Omental fat pad (tissue), 4 donors: Measurements from ENCODE around the gene G3BP2. TPM values are rescaled to one million over a fixed set of nuclear protein-coding genes. Genes with fewer than 3 reads are reported as not detected.
A peak's percentile ranks its signal among the peaks of the same experiment; 100 is the strongest.
"Not testable (repeated sequence)": the region's sequence is repeated elsewhere in the genome, so short reads cannot be mapped to it uniquely, and the experiment has no call there.

Experiments used
- ATAC-seq: fragments of 150-250 bp; one replicate; pipeline ENCODE4 v1.9.1; 2016; ENCODE audit warnings: mild to moderate bottlenecking, moderate library complexity; ENCODE audit not compliant: low FRiP score
- DNase-seq: peaks from one replicate; pipeline ENCODE4 v3.0.0-alpha.2; 2019; ENCODE audit warnings: low spot score
- total RNA-seq, 4 donors: library from RNA; depleted of rRNA; stranded (reverse); fragments of >200 nt; gene quantifications; one replicate each; pipeline ENCODE4 v1.1.0, GENCODE V29; 2016
- TF ChIP-seq, protein P1 (sequence below), 3 donors: fragments of 450-650 bp; IDR thresholded peaks; one replicate each; pipeline ENCODE4 v1.5.1; 2016 to 2017; ENCODE audit warnings: antibody characterized with exemption in 3 of 3, mild to moderate bottlenecking in 3 of 3, moderate library complexity in 2 of 3

Gene G3BP2
- total RNA-seq: 10 to 100 TPM; 57.7 to 90.9 (median 69.6) TPM

DNA sequence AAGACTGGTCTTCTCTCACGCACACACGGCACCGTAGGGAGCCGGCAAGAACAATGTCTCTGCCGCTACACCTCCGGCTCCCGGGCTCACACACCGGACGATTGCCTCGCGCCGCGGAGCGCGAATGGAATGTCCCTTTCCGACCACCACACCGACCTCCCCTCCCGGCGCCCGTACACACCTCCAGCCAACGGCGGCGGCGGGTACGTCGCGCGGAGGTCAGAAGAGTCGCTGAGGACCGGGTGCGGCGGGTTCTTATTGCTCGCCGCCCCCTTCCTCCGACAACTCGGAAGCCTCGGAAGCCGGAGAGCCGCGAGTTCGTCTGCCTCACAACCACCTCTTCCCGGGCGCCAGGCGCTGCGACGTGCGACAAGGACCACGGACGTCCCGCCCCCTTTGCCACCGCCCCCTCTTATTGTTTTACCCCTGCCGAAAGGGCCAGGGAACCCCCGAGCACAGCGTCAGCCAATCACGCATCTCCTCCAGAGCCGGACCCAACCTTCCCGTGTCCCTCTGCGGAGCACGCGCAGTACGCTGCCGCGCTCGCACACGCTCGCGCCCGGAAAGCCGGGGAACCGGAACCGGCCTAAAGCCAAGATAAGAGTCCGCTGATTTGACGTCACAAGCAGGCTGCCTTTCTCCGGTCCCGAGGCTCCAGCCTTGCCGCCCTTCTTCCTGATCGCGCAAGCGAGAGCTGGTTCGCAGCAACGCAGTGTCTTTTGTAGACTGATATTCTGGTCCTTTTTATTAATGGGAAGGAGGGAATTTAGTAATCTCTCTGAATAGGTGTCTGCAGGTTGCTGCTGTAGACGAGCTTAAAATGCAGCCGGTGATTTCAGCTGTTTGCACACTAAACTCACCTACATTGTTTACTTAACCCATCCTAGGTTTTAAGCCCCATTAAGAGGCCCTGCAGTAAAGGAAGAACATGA lies at the start of gene G3BP2:
Gene G3BP2, minus strand, starts transcription at position 385 of the 932 bp plus-strand sequence. CDS start 11,386 bp downstream, outside the sequence.
- TF ChIP-seq, protein P1, sequence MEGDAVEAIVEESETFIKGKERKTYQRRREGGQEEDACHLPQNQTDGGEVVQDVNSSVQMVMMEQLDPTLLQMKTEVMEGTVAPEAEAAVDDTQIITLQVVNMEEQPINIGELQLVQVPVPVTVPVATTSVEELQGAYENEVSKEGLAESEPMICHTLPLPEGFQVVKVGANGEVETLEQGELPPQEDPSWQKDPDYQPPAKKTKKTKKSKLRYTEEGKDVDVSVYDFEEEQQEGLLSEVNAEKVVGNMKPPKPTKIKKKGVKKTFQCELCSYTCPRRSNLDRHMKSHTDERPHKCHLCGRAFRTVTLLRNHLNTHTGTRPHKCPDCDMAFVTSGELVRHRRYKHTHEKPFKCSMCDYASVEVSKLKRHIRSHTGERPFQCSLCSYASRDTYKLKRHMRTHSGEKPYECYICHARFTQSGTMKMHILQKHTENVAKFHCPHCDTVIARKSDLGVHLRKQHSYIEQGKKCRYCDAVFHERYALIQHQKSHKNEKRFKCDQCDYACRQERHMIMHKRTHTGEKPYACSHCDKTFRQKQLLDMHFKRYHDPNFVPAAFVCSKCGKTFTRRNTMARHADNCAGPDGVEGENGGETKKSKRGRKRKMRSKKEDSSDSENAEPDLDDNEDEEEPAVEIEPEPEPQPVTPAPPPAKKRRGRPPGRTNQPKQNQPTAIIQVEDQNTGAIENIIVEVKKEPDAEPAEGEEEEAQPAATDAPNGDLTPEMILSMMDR (IDR thresholded peaks at IDR 0.05): no peak
- DNase-seq: peak; percentile 83
- ATAC-seq: peak; percentile 99

- TF ChIP-seq, protein P1 (IDR thresholded peaks at IDR 0.05): no peak
- DNase-seq: no peak
- ATAC-seq: no peak
These were observed 49.2 kb upstream of the G3BP2 start for GRCh38 chr4:75722417-75722816.

DNA sequence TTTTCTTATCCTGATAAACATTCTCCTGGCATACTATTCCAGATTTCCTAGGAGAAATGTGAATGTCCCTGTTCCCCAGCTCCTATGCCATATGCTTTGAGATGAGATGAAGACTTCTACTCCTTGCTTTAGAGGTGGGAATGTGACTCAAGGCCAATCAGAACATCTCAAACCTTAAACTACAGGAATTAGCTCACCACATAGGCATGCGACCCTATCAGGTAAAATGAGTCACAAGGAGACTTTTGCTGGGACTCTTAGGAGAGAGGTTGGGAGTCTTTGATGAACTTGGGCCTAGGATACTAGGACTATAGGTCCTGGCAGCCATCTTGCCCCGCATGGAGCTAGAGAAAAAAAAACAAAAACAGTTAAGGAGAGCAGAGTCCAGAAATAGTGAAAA lies 45.3 kb upstream of the G3BP2 start:
- TF ChIP-seq, protein P1 (IDR thresholded peaks at IDR 0.05): no peak
- DNase-seq (no peak), ATAC-seq (no peak)

- TF ChIP-seq, protein P1 (IDR thresholded peaks at IDR 0.05): no peak
- ATAC-seq (no peak), DNase-seq (no peak)
These were observed 44.2 kb upstream of the G3BP2 start for GRCh38 chr4:75717408-75717807.

DNA sequence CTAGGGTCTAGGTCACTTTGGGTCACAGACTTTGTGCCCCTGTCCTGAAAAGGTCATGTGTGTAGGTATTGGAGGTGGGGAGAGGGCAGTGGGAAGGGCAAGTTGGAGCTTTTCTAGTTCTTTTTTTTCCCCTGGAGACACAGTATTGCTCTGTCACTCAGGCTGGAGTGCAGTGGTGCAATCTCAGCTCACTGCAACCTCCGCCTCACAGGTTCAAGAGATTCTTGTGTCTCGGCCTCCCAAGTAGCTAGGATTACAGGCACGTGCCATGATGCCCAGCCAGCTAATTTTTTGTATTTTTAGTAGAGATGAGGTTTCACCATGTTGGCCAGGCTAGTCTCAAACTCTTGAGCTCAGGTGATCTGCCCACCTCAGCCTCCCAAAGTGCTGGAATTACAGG lies 42.8 kb upstream of the G3BP2 start:
- ATAC-seq, DNase-seq: not testable (repeated sequence)

- no peak for ATAC-seq
These were observed 42.0 kb upstream of the G3BP2 start for GRCh38 chr4:75715105-75715799.

GRCh38 chr4:75714704-75715103 lies 41.5 kb upstream of the G3BP2 start:
- TF ChIP-seq, protein P1 (IDR thresholded peaks at IDR 0.05): no peak
- DNase-seq (no peak), ATAC-seq (no peak)

More at GRCh38 chr4:75715105-75715799, 42.0 kb upstream of the G3BP2 start:
- no peak for DNase-seq
- TF ChIP-seq, protein P1 (IDR thresholded peaks at IDR 0.05): no peak
